GM23338 (cell line): ENCODE measurements around the gene RNGTT. TPM values are rescaled to one million over a fixed set of nuclear protein-coding genes. Genes with fewer than 3 reads are reported as not detected.

Source experiments
- ATAC-seq: fragments of 200-7000 bp; cut with Tn5 transposase; 3 replicates; pipeline ENCODE4 v1.9.1; 2020
- DNase-seq: peaks from one replicate; pipeline ENCODE4 v3.0.0-alpha.2; 2015; ENCODE audit warnings: low spot score
- H2AFZ ChIP-seq: fragments of 200-600 bp; sonication (generic); 2 replicates; pipeline ENCODE4 v1.8.0; 2016; ENCODE audit warnings: antibody characterized with exemption, mild to moderate bottlenecking, moderate library complexity
- H3F3A ChIP-seq: fragments of 200-600 bp; sonication (generic); replicated peaks from 2 replicates; pipeline ENCODE4 v1.8.0; 2017; ENCODE audit warnings: antibody characterized with exemption, mixed run types, low read depth
- H3K27ac ChIP-seq: fragments of 200-600 bp; sonication (generic); 2 replicates; pipeline ENCODE4 v1.6.1; 2016; ENCODE audit warnings: low read depth
- H3K27me3 ChIP-seq: fragments of 200-600 bp; sonication (generic); 2 replicates; pipeline ENCODE4 v1.8.0; 2016; ENCODE audit warnings: mild to moderate bottlenecking, mixed run types, moderate library complexity; ENCODE audit not compliant: insufficient read depth
- H3K36me3 ChIP-seq: fragments of 200-600 bp; sonication (generic); 2 replicates; pipeline ENCODE4 v1.8.0; 2016; ENCODE audit warnings: mild to moderate bottlenecking; ENCODE audit not compliant: insufficient read depth
- H3K4me1 ChIP-seq: fragments of 200-600 bp; sonication (generic); 2 replicates; pipeline ENCODE4 v1.8.0; 2016; ENCODE audit warnings: mild to moderate bottlenecking, moderate library complexity; ENCODE audit not compliant: insufficient read depth
- H3K4me2 ChIP-seq: fragments of 200-600 bp; sonication (generic); 2 replicates; pipeline ENCODE4 v1.7.1; 2017; ENCODE audit warnings: mixed run types
- H3K4me3 ChIP-seq: fragments of 200-600 bp; sonication (generic); 2 replicates; pipeline ENCODE4 v1.6.1; 2016; ENCODE audit warnings: mixed run types
- H3K79me2 ChIP-seq: fragments of 200-600 bp; sonication (generic); replicated peaks from 2 replicates; pipeline ENCODE4 v1.8.0; 2017; ENCODE audit warnings: mild to moderate bottlenecking; ENCODE audit not compliant: insufficient read depth
- H3K9me2 ChIP-seq: fragments of 200-600 bp; sonication (generic); 2 replicates; pipeline ENCODE4 v1.8.0; 2017; ENCODE audit not compliant: insufficient read depth
- H4K20me1 ChIP-seq: fragments of 200-600 bp; sonication (generic); replicated peaks from 2 replicates; pipeline ENCODE4 v1.8.0; 2017; ENCODE audit warnings: mild to moderate bottlenecking; ENCODE audit not compliant: insufficient read depth
- H3K27ac Mint-ChIP-seq: 2 replicates; pipeline ENCODE4 v1.8.0; 2020; ENCODE audit warnings: inconsistent platforms, mild to moderate bottlenecking, moderate library complexity, mixed read lengths
- H3K27me3 Mint-ChIP-seq: 3 replicates; pipeline ENCODE4 v1.8.0; 2022; ENCODE audit warnings: low read depth, mild to moderate bottlenecking, moderate library complexity, mixed read lengths, inconsistent platforms; ENCODE audit not compliant: insufficient read depth, poor library complexity
- H3K36me3 Mint-ChIP-seq: 3 replicates; pipeline ENCODE4 v1.8.0; 2021; ENCODE audit warnings: low read depth, mild to moderate bottlenecking, inconsistent platforms, moderate library complexity, mixed read lengths
- H3K4me1 Mint-ChIP-seq: 3 replicates; pipeline ENCODE4 v1.8.0; 2020; ENCODE audit warnings: mild to moderate bottlenecking, inconsistent platforms, mixed read lengths
- H3K4me3 Mint-ChIP-seq: 3 replicates; pipeline ENCODE4 v1.8.0; 2021; ENCODE audit warnings: moderate library complexity, mild to moderate bottlenecking, inconsistent platforms, mixed read lengths
- H3K9me3 Mint-ChIP-seq: 3 replicates; pipeline ENCODE4 v1.8.0; 2020; ENCODE audit warnings: moderate library complexity, mild to moderate bottlenecking, inconsistent platforms, mixed read lengths
- CREB1 ChIP-seq: fragments of 250-450 bp; sonication (Bioruptor Pico); IDR thresholded peaks from 2 replicates; pipeline ENCODE4 v1.5.0; 2020; ENCODE audit warnings: low read depth, mild to moderate bottlenecking, moderate library complexity
- CTCF ChIP-seq, 2 experiments: fragments of 200-600 bp in 1 of 2; sonication (generic) in 1 of 2; conservative IDR thresholded peaks; 2 replicates each; pipeline versions ENCODE4 v1.5.1 to v1.6.1; 2016 to 2017; ENCODE audit warnings: antibody characterized with exemption in 2 of 2, low read depth in 2 of 2, mild to moderate bottlenecking in 2 of 2, moderate library complexity in 1 of 2
- ETS1 ChIP-seq: IDR thresholded peaks from 2 replicates; pipeline ENCODE4 v1.6.1; 2016; ENCODE audit warnings: antibody characterized with exemption
- EZH2 ChIP-seq: fragments of 200-600 bp; sonication (generic); IDR thresholded peaks from one replicate; pipeline ENCODE4 v1.8.0; 2017; ENCODE audit warnings: antibody characterized with exemption, mild to moderate bottlenecking, low read depth; ENCODE audit not compliant: unreplicated experiment
- EZH2phosphoT487 ChIP-seq: fragments of 200-600 bp; sonication (generic); IDR thresholded peaks from one replicate; pipeline ENCODE4 v1.8.1; 2018; ENCODE audit warnings: antibody characterized with exemption; ENCODE audit not compliant: unreplicated experiment
- JUNB ChIP-seq: IDR thresholded peaks from one replicate; pipeline ENCODE4 v1.6.1; 2016; ENCODE audit warnings: antibody characterized with exemption; ENCODE audit not compliant: unreplicated experiment
- NANOG ChIP-seq: IDR thresholded peaks from 2 replicates; pipeline ENCODE4 v1.6.1; 2016; ENCODE audit warnings: antibody characterized with exemption, borderline replicate concordance
- POLR2AphosphoS5 ChIP-seq: IDR thresholded peaks from 2 replicates; pipeline ENCODE4 v1.6.1; 2016; ENCODE audit warnings: antibody characterized with exemption, low read depth
- REST ChIP-seq: IDR thresholded peaks from one replicate; pipeline ENCODE4 v1.6.1; 2018; ENCODE audit warnings: antibody characterized with exemption; ENCODE audit not compliant: unreplicated experiment
- STAT1 ChIP-seq: IDR thresholded peaks from one replicate; pipeline ENCODE4 v1.6.1; 2016; ENCODE audit warnings: antibody characterized with exemption; ENCODE audit not compliant: unreplicated experiment
- ZNF114 ChIP-seq: fragments of 250-450 bp; sonication (Bioruptor Pico); IDR thresholded peaks from 2 replicates; pipeline ENCODE4 v1.5.0; 2020; ENCODE audit warnings: mild to moderate bottlenecking, moderate library complexity
- ZNF331 ChIP-seq: fragments of 250-450 bp; sonication (Bioruptor Pico); IDR thresholded peaks from 2 replicates; pipeline ENCODE4 v1.5.0; 2020; ENCODE audit warnings: low read depth, mild to moderate bottlenecking, moderate library complexity
- ZNF462 ChIP-seq: fragments of 250-450 bp; sonication (Bioruptor Pico); IDR thresholded peaks from 2 replicates; pipeline ENCODE4 v1.5.0; 2020; ENCODE audit warnings: mild to moderate bottlenecking, moderate library complexity
- polyA plus RNA-seq: library from polyadenylated mRNA; unstranded; fragments of >200 nt; fragmentation: Nextera tagmentation; extraction: Ambion mirVana; gene quantifications from 2 replicates; pipeline ENCODE4 v1.2.1, GENCODE V29; 2016
- total RNA-seq: library from RNA; depleted of rRNA; stranded (reverse); fragments of >200 nt; shearing (Covaris generic); gene quantifications from 2 replicates; pipeline ENCODE4 v1.2.3, GENCODE V29; 2014

Gene RNGTT
- total and polyA plus RNA-seq, 2 experiments from 2014 or later: 11.2 to 29.2 TPM

- no peak for TF ChIP-seq REST
These were observed 120.4 kb downstream of the RNGTT start (continued) for GRCh38 chr6:88843040-88843439.

- no peak overlapping the region for H3K4me3 ChIP-seq
- no peaks in the 10 kb centered on the region for H3K36me3 ChIP-seq
- H2AFZ ChIP-seq: no peak overlapping the region
- H3K9me2 ChIP-seq: no peaks in the 10 kb centered on the region
- no peak for TF ChIP-seq NANOG
- TF ChIP-seq ZNF462: no peak
- TF ChIP-seq JUNB: no peak
- no peak for TF ChIP-seq ETS1
- no peak for TF ChIP-seq EZH2phosphoT487
- no peak for TF ChIP-seq ZNF331 (CRISPR knock-in tag)
- no peak for TF ChIP-seq POLR2AphosphoS5
- no peak for TF ChIP-seq CREB1 (CRISPR knock-in tag)
- no peak for TF ChIP-seq ZNF114
- no peak for TF ChIP-seq CTCF (conservative IDR thresholded peaks at IDR 0.05; ENCODE audit: low read depth in 2 of 2)
- TF ChIP-seq EZH2: no peak
- no peak for TF ChIP-seq STAT1
- H3K27me3 ChIP-seq: no peaks in the 10 kb centered on the region
- no peaks in the 10 kb centered on the region for H3K4me1 ChIP-seq
- no peaks in the 10 kb centered on the region for H3F3A ChIP-seq
- Mint-ChIP-seq H3K4me1 (peaks cover 3% of the 10 kb centered on the region; the same call in 2 of the 3 replicates), H3K4me3 (no peak overlapping the region), H3K27me3 (no peaks in the 10 kb centered on the region), H3K27ac (no peak overlapping the region; the same call in 1 of the 2 replicates), H3K9me3 (no peaks in the 10 kb centered on the region), H3K36me3 (peaks cover 4% of the 10 kb centered on the region)
- H3K27ac ChIP-seq: no peak overlapping the region
- DNase-seq: no peak
- H3K79me2 ChIP-seq: no peaks in the 10 kb centered on the region
- H3K4me2 ChIP-seq: no peak overlapping the region
- H4K20me1 ChIP-seq: no peaks in the 10 kb centered on the region
- no peak for ATAC-seq
These were observed 121.1 kb downstream of the RNGTT start for GRCh38 chr6:88842320-88842719.
